HG03565 (cell line): Measurements from ENCODE around the gene SGK1.
A peak's percentile ranks its signal among the peaks of the same experiment; 100 is the strongest.
"Not testable (repeated sequence)": the region's sequence is repeated elsewhere in the genome, so short reads cannot be mapped to it uniquely, and the experiment has no call there.

Experiments used
- ATAC-seq: cut with Tn5 transposase; IDR thresholded peaks from one replicate; pipeline ENCODE4 v1.9.1; 2021; ENCODE audit warnings: mild to moderate bottlenecking, moderate library complexity; ENCODE audit not compliant: unreplicated experiment

SGK1 gene

GRCh38 chr6:134255280-134255679 is 62.6 kb downstream of the SGK1 start:
- not testable (repeated sequence) for ATAC-seq

DNA sequence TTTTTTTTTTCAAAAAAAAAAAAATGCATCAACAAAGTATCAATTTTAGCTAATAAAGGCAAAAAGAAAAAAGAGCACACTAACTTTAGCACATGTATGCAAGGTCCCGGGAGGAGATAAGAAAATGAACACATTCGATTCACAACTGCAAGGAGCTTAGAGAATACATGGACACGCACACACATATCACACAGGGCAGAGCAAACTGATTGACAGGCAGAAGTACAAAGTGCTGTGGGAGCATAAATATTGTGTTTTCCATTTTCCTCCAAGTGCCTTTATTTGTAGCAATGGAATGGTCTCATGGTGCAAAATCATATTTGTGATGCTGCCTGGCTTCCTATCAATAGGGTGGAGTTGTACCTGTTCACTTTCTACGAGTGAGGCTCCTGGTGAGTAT is 63.8 kb downstream of the SGK1 start:
- no peak for ATAC-seq

DNA sequence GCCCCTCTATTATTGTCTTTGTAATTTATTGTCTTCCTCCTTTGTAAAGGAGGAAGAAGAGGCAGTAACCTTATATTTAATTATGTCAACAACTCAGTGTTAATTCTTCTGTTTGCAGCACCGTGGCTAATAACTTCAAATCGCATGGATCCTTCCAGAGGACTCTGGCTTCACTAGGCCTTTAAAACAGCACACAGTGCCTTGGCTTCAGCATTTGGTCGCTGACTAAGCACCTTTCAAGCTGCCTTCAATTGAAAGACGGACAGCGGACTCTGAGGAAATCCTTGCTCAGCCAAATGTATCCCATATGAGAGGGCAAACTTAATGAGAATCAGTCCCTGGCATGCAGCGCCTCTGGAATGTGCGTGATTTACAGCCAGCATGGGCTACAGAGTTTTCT is 64.2 kb downstream of the SGK1 start:
- no peak for ATAC-seq

DNA sequence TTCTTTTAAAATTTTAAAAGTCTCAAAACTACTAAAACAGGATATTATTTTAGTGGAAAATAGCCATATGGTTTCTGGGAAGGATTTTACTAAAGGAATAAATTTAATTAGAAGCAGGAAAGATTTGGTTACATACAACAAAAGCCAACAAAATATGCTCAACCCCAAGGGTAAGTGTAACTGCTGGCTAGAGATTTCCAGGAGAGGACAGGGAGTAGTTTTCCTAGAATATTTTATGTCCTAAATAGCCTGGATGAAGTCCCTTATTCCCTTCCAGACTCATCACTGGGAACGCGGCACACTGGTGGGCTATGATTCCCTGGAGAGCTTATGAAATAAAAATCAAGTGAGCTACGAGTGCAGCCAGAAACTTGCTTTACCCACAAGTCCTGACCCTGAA is 66.6 kb downstream of the SGK1 start:
- ATAC-seq = no peak

DNA sequence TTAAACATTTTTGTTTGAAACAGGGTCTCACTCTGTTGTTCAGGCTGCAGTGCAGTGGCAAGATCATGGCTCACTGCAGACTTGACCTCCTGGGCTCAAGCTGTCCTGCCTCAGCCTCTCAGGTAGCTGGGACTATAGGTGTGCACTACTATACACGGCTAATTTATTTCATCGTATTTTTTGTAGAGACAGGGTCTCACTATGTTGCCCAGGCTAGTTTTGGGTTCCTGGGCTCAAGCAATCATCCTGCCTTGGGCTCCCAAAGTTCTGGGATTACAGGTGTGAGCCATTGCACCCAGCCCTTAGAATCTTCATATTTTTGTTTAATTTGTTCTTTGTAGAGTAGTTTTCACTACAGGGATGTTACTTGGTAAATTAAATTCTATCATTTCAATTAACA is 67.1 kb downstream of the SGK1 start:
- ATAC-seq = no peak

- no peak for ATAC-seq
Measured at GRCh38 chr6:134249759-134250602, 67.9 kb downstream of the SGK1 start.

GRCh38 chr6:134249239-134249758 is 68.6 kb downstream of the SGK1 start:
- ATAC-seq = no peak

GRCh38 chr6:134247844-134248580 is 69.9 kb downstream of the SGK1 start:
- ATAC-seq = no peak

GRCh38 chr6:134247231-134247833 is 70.6 kb downstream of the SGK1 start:
- ATAC-seq = peak; percentile 93

DNA sequence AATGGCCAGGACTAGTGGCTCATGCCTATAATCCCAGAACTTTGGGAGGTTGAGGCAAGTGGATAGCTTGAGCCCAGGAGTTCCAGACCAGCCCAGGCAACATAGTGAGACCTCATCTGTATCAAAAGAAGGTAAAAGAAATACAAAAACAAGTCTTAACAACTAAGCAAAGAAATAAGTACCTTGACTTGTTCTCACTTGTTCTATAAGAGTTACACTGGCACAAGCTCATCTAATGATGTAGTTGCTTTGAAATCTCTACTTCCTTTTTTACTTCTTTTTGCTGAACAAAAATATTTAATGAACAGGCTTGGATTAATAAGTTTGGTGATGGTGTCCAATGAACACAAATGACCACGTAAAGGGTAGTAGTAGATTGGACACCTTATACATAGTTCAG is 72.2 kb downstream of the SGK1 start:
- ATAC-seq = no peak

- no peak for ATAC-seq
Measured at GRCh38 chr6:134245041-134245440, 72.9 kb downstream of the SGK1 start.

- ATAC-seq = no peak
Measured at GRCh38 chr6:134240665-134241431, 77.1 kb downstream of the SGK1 start.

- ATAC-seq = no peak
Measured at GRCh38 chr6:134238960-134239795, 78.7 kb downstream of the SGK1 start.

DNA sequence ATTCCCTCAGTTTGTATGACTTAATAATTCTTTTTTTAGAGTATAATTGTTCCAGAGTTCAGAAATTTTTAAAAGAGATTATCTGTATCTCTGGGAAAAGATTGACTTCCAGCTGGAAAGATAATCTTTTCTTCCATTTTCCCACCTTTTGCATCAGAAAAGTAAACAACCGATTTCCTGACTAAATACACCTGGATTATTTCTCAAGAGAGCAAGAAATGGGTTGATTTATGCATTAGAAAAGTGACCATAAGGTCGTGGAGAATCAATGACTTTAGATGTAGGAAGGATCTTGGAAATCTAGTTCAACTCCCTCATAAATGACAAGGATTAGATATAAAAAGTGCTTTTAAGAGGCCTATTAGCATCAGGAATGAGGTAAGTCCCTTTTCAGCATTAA is 79.9 kb downstream of the SGK1 start:
- no peak for ATAC-seq

DNA sequence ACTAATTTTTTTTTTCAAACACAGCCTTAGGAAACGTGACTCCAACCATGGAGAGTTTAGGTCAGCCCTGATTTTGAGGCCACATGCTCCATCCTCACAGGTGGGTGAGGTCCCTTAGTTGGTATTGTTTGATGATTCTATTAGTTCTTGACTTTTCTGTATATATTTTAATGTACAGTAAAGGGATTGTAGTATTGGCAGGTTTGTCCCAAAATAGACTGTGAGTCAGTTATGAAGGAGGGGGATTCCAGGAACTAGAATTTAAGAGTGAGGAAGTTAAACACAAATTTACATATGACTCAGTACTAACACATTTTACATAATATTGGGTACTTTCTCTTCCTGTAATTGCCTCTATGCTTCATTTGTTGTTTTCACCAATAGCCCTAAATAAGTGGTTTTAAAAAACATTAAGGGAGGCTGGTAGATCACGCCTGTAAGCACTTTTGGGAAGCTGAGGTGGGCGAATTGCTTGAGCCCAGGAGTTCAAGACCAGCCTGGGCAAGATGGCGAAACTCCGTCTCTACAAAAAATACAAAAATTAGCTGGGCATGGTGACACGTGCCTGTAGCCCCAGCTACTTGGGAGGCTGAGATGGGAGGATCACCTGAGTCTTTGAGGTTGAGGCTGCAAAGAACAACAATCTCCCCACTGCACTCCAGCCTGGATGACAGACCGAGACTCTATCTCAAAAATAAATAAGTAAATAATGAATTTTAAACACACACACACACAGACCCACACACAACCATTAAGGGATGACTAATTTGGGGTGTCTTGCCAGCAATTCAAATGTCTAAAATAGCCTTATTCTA is 81.8 kb downstream of the SGK1 start:
- ATAC-seq = peak; percentile 96

DNA sequence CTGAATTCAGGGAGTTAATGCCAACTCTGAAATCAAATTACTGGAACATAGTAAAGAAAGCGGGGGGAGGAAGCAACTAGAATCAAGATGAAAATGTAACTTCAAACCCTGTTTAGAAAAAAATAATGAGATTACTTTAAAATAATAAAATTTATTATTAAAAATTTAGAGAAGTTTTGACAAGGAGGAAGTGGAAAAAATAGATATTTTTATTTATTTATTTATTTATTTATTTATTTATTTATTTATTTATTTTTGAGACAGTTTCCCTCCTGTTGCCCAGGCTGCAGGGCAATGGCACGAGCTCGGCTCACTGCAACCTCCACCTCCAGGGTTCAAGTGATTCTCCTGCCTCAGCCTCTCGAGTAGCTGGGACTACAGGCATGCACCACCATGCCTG is 82.6 kb downstream of the SGK1 start:
- not testable (repeated sequence) for ATAC-seq

DNA sequence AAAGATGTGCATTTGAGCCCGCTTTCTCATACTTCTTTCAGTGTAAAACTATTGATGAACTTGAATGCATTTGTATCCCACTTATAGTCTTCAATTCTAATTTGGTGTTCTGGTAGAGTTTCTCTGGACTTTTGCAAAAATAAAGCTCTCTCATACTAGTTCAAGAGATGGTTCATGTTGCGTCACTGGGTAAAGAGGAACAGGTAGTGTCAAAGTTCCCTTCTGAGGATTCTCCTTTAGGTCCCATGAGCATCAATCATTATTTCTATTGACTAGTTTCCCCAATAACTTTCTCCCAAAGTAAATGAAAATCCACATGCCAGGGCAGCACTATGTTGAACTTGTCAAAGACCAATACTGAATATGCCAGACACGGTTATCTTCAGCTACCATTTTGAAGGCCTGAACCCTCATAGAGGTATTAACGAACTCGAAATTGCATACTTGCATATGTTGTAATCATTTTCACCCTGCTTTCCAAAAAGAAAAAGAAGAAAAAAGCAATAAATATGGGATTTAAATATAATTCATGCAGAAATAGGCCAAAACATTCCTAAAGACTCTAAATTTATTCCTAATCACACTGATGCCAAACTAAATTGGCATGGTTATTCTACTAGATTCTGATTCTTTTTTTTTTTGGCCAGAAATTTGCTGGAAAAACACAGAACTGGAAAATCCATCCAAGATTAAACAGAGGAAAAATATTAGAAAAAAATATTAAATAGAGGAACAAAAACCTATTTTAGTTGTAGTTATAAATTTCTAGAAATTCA is 84.5 kb downstream of the SGK1 start:
- ATAC-seq = no peak

GRCh38 chr6:134230940-134231339 is 87.0 kb downstream of the SGK1 start:
- no peak for ATAC-seq
